T-cell (primary cell): ENCODE data around the gene BNC2. TPM values are rescaled to one million over a fixed set of nuclear protein-coding genes. Genes with fewer than 3 reads are reported as not detected.

Source experiments
- ATAC-seq, 4 experiments: fragments of 200-7000 bp in 3 of 4; fragments of 150-1000 bp in 1 of 4; cut with Tn5 transposase; replicated peaks in 1 of 4; 1 replicate in 3 of 4; 2 replicates in 1 of 4; pipeline ENCODE4 v1.10.0; 2021; ENCODE audit warnings: moderate library complexity in 3 of 4, mild to moderate bottlenecking in 2 of 4, moderate number of reproducible peaks in 1 of 4
- CTCF ChIA-PET, 2 donors: fragments of 300-600 bp; sonication (Branson Sonifier 250); formaldehyde crosslinking; loops; one replicate each; lab custom pipeline; 2022; ENCODE audit warnings: antibody characterized with exemption in 2 of 2; lab: Charles Lee
- POLR2A ChIA-PET, 2 donors: fragments of 300-600 bp; sonication (Branson Sonifier 250); formaldehyde crosslinking; loops; one replicate each; lab custom pipeline; 2022; ENCODE audit warnings: antibody characterized with exemption in 2 of 2; lab: Charles Lee
- DNase-seq, 35 experiments: peaks; one replicate each; pipeline versions ENCODE4 v3.0.0 to v3.0.0-alpha.2; 2013 to 2023
- H3K27ac ChIP-seq: one replicate; pipeline ENCODE4 v1.5.1; 2013; ENCODE audit warnings: low read length
- H3K27me3 ChIP-seq, 2 experiments: replicated peaks in 1 of 2; 1 replicate in 1 of 2; 2 replicates in 1 of 2; pipeline versions ENCODE4 v1.6.1 to v1.7.0; 2013; ENCODE audit warnings: low read length in 1 of 2, mixed read lengths in 1 of 2; ENCODE audit not compliant: control insufficient read depth in 2 of 2, insufficient read depth in 2 of 2; ENCODE audit errors: extremely low read depth in 1 of 2
- H3K36me3 ChIP-seq, 2 donors: 1 replicate in 1 of 2; 2 replicates in 1 of 2; pipeline versions ENCODE4 v1.6.1 to v1.7.0; 2013; ENCODE audit warnings: low read length in 1 of 2; ENCODE audit not compliant: control insufficient read depth in 2 of 2, insufficient read depth in 1 of 2; ENCODE audit errors: extremely low read depth in 1 of 2
- H3K4me1 ChIP-seq, 2 experiments: 1 replicate in 1 of 2; 2 replicates in 1 of 2; pipeline versions ENCODE4 v1.6.1 to v1.7.0; 2013; ENCODE audit warnings: low read length in 2 of 2, mixed read lengths in 1 of 2; ENCODE audit not compliant: insufficient read depth in 2 of 2, control insufficient read depth in 1 of 2; ENCODE audit errors: extremely low read depth in 1 of 2
- H3K4me3 ChIP-seq, 2 donors: 1 replicate in 1 of 2; 2 replicates in 1 of 2; pipeline versions ENCODE4 v1.5.1 to v1.7.0; 2013; ENCODE audit warnings: mild to moderate bottlenecking in 2 of 2, low read length in 1 of 2, moderate library complexity in 1 of 2; ENCODE audit not compliant: control insufficient read depth in 1 of 2; ENCODE audit errors: extremely low read depth in 1 of 2
- H3K9me3 ChIP-seq: 2 replicates; pipeline ENCODE4 v1.7.0; 2013
- H3K27ac Mint-ChIP-seq, 2 donors: one replicate each; pipeline ENCODE4 v1.8.0; 2020 to 2021; ENCODE audit warnings: mild to moderate bottlenecking in 2 of 2, mixed read lengths in 2 of 2
- H3K27me3 Mint-ChIP-seq, 2 donors: one replicate each; pipeline ENCODE4 v1.8.0; 2021 to 2022; ENCODE audit warnings: mixed read lengths in 2 of 2
- H3K36me3 Mint-ChIP-seq: one replicate; pipeline ENCODE4 v1.8.0; 2021; ENCODE audit warnings: mixed read lengths
- H3K4me1 Mint-ChIP-seq, 3 donors: one replicate each; pipeline ENCODE4 v1.8.0; 2020 to 2022; ENCODE audit warnings: mixed read lengths in 3 of 3, mild to moderate bottlenecking in 1 of 3
- H3K4me3 Mint-ChIP-seq, 3 donors: one replicate each; pipeline ENCODE4 v1.8.0; 2020 to 2022; ENCODE audit warnings: mild to moderate bottlenecking in 3 of 3, mixed read lengths in 3 of 3, moderate library complexity in 3 of 3
- H3K9me3 Mint-ChIP-seq, 3 donors: one replicate each; pipeline ENCODE4 v1.8.0; 2020 to 2022; ENCODE audit warnings: mixed read lengths in 3 of 3
- WGBS: methylation state at CpG from one replicate; pipeline ENCODE4 v1.1.5; 2013; ENCODE audit warnings: missing lambda C conversion rate; ENCODE audit not compliant: insufficient coverage; 5-methylcytosine and 5-hydroxymethylcytosine counted together
- total RNA-seq, 35 experiments: library from RNA in 6 of 35; stranded (reverse) in 6 of 35; fragments of 120-200 nt in 1 of 35; gene quantifications; one replicate each; pipeline versions ENCODE4 v1.2.1 to v1.2.4 and lab custom pipeline; 2013 to 2026

BNC2 gene
- total RNA-seq, 5 donors from 2014 or later (not counting 1 experiment from before 2014, with no cell fraction given), result 0.03 to 2.1 (median 0.57) TPM

GRCh38 chr9:16459421-16460148 lies 410.9 kb downstream of the BNC2 start:
- no peak overlapping the region for H3K27ac Mint-ChIP-seq
- no CpG with 5 or more reads among the region's 6 CpGs for WGBS
- H3K9me3 ChIP-seq, result no peaks in the 10 kb centered on the region
- H3K27me3 Mint-ChIP-seq, result no peaks in the 10 kb centered on the region
- CTCF ChIA-PET, result no interaction called here
- ATAC-seq (no peak), DNase-seq (no peak)
- no peak overlapping the region for H3K4me3 ChIP-seq
- no peak overlapping the region for H3K27ac ChIP-seq
- H3K9me3 Mint-ChIP-seq, result peaks cover 0 to 5% (median 0%) of the 10 kb centered on the region in 3 donors
- H3K4me1 Mint-ChIP-seq, result no peaks in the 10 kb centered on the region
- no peak overlapping the region for H3K4me3 Mint-ChIP-seq
- H3K36me3 Mint-ChIP-seq, result no peaks in the 10 kb centered on the region
- POLR2A ChIA-PET, result no interaction called here
- H3K36me3 ChIP-seq, result no peaks in the 10 kb centered on the region
- H3K27me3 ChIP-seq, result no peaks in the 10 kb centered on the region
- H3K4me1 ChIP-seq, result no peaks in the 10 kb centered on the region

GRCh38 chr9:16458696-16459420 lies 411.6 kb downstream of the BNC2 start:
- ChIA-PET POLR2A (no interaction called here), CTCF (no interaction called here)
- Mint-ChIP-seq H3K4me1 (no peaks in the 10 kb centered on the region), H3K36me3 (no peaks in the 10 kb centered on the region), H3K9me3 (peaks cover 0 to 5% (median 0%) of the 10 kb centered on the region in 3 donors), H3K27ac (no peak overlapping the region), H3K27me3 (no peaks in the 10 kb centered on the region), H3K4me3 (no peak overlapping the region)
- Histone ChIP-seq H3K4me3 (no peak overlapping the region), H3K27ac (no peak overlapping the region), H3K9me3 (no peaks in the 10 kb centered on the region), H3K4me1 (no peaks in the 10 kb centered on the region), H3K27me3 (no peaks in the 10 kb centered on the region), H3K36me3 (no peaks in the 10 kb centered on the region)
- no peak for DNase-seq
- 90% methylated on average over 2 of the region's 6 CpGs for WGBS
- ATAC-seq, result no peak

GRCh38 chr9:16455842-16456241 lies 414.6 kb downstream of the BNC2 start:
- DNase-seq, result no peak
- Histone ChIP-seq H3K27ac (no peak overlapping the region), H3K27me3 (no peaks in the 10 kb centered on the region), H3K4me3 (no peak overlapping the region), H3K9me3 (no peaks in the 10 kb centered on the region), H3K36me3 (no peaks in the 10 kb centered on the region), H3K4me1 (no peaks in the 10 kb centered on the region)
- Mint-ChIP-seq H3K4me3 (no peak overlapping the region), H3K9me3 (peaks cover 0 to 3% (median 0%) of the 10 kb centered on the region in 3 donors), H3K36me3 (no peaks in the 10 kb centered on the region), H3K27me3 (no peaks in the 10 kb centered on the region), H3K4me1 (no peaks in the 10 kb centered on the region), H3K27ac (no peak overlapping the region)
- ChIA-PET POLR2A (no interaction called here), CTCF (interaction anchor here in 1 of 2 donors (0.7 kb wide), 1 partner anchor 59 kb away, joined by 4 read pairs; no protein-coding TSS in a partner anchor)
- no peak for ATAC-seq

GRCh38 chr9:16453390-16453789 lies 417.1 kb downstream of the BNC2 start:
- no peak overlapping the region for H3K4me3 Mint-ChIP-seq
- WGBS, result 81% methylated on average over 3 of the region's 3 CpGs
- no peaks in the 10 kb centered on the region for H3K27me3 Mint-ChIP-seq
- H3K27ac Mint-ChIP-seq, result no peak overlapping the region
- no peak for ATAC-seq
- Histone ChIP-seq H3K4me3 (no peak overlapping the region), H3K9me3 (no peaks in the 10 kb centered on the region), H3K27me3 (no peaks in the 10 kb centered on the region), H3K4me1 (no peaks in the 10 kb centered on the region), H3K27ac (no peak overlapping the region), H3K36me3 (no peaks in the 10 kb centered on the region)
- no peak for DNase-seq
- H3K4me1 Mint-ChIP-seq, result no peaks in the 10 kb centered on the region
- peaks cover 0 to 5% (median 0%) of the 10 kb centered on the region in 3 donors for H3K9me3 Mint-ChIP-seq
- POLR2A ChIA-PET, result no interaction called here
- H3K36me3 Mint-ChIP-seq, result no peaks in the 10 kb centered on the region
- CTCF ChIA-PET, result no interaction called here

- WGBS, result 56% methylated on average over 3 of the region's 3 CpGs
- Histone ChIP-seq H3K4me3 (no peak overlapping the region), H3K9me3 (no peaks in the 10 kb centered on the region), H3K27me3 (no peaks in the 10 kb centered on the region), H3K36me3 (no peaks in the 10 kb centered on the region), H3K27ac (no peak overlapping the region), H3K4me1 (no peaks in the 10 kb centered on the region)
- ATAC-seq (no peak), DNase-seq (no peak)
- CTCF ChIA-PET, result no interaction called here
- Mint-ChIP-seq H3K4me1 (no peaks in the 10 kb centered on the region), H3K9me3 (peaks cover 0 to 5% (median 4%) of the 10 kb centered on the region in 3 donors), H3K36me3 (no peaks in the 10 kb centered on the region), H3K27ac (no peak overlapping the region), H3K4me3 (no peak overlapping the region), H3K27me3 (no peaks in the 10 kb centered on the region)
- POLR2A ChIA-PET, result no interaction called here
Observed at GRCh38 chr9:16450578-16450977, 419.9 kb downstream of the BNC2 start.

GRCh38 chr9:16450043-16450442 lies 420.4 kb downstream of the BNC2 start:
- ChIA-PET POLR2A (no interaction called here), CTCF (no interaction called here)
- Mint-ChIP-seq H3K4me1 (no peaks in the 10 kb centered on the region), H3K36me3 (no peaks in the 10 kb centered on the region), H3K4me3 (no peak overlapping the region), H3K27me3 (no peaks in the 10 kb centered on the region), H3K9me3 (peaks cover 0 to 5% (median 4%) of the 10 kb centered on the region in 3 donors), H3K27ac (no peak overlapping the region)
- H3K9me3 ChIP-seq, result no peaks in the 10 kb centered on the region
- H3K36me3 ChIP-seq, result no peaks in the 10 kb centered on the region
- DNase-seq, result no peak
- no peaks in the 10 kb centered on the region for H3K27me3 ChIP-seq
- no peak overlapping the region for H3K27ac ChIP-seq
- no peaks in the 10 kb centered on the region for H3K4me1 ChIP-seq
- no peak for ATAC-seq
- H3K4me3 ChIP-seq, result no peak overlapping the region
